Forelimb muscle (tissue), 1 donor: ENCODE data around the gene SOST. TPM values are rescaled to one million over a fixed set of nuclear protein-coding genes. Genes with fewer than 3 reads are reported as not detected.

Experiments
- DNase-seq: peaks from one replicate; pipeline ENCODE4 v3.0.0-alpha.2; 2013; ENCODE audit warnings: low read depth
- polyA plus RNA-seq: library from polyadenylated mRNA; unstranded; fragments of 120-200 nt; gene quantifications from one replicate; pipeline ENCODE4 v1.2.1, GENCODE V29; 2013; ENCODE audit not compliant: insufficient read length

The SOST gene
- polyA plus RNA-seq, 1 donor: not detected

DNA sequence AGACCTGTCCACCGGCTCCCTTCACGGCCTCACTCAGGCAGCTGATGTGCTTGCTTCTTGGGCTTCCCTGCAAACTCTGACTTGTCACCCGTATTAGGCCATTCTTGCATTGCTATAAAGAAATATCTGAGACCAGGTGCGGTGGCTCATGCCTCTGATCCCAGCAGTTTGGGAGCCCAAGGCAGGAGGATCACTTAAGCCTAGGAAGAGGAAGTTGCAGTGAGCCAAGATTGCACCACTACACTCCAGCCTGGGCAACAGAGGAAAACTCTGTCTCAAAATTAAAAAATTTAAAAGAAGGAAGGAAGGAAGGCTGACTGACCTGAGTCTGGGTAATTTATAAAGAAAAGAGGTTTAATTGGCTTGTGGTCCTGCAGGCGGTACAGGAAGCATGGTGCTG is 17.0 kb downstream of the SOST start:
- no peak for DNase-seq

DNA sequence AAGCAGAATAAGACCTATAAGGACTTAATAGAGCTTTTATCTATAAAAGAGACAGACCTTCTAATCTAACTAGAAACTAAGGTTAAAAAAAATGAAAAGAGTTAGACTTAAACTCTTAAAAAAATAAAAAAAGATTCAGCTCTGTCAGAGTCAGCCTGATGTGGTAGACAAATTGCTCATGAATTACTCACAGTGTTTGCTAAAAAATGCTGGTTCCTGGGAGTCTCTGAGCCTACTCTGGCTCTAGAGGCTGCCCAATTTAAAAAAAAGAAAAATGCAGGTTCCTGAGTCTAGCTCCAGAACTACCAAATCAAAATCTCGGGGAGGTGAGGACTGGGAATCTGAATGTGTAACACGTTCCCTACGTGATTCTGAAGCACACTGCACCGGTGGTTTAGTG is 18.1 kb downstream of the SOST start:
- DNase-seq: no peak

DNA sequence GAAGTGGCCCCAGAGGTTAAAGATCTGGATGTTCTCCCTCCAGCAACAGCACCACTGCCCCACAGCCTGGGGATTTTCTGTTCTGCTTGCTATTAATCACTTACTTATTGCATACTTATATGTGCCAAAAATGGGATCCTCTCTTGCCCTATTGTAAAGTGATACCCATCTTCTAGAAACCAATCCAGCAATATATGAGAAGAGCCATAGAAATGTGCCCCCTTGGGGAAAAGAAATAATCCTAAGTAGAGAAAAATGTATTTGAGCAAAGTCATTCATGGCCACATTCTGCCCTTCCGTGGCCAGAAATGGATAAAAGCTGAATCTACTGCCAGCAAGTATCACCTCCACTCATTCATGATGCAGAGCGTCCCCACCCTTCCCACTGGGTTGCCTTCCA is 20.9 kb downstream of the SOST start:
- no peak for DNase-seq

DNA sequence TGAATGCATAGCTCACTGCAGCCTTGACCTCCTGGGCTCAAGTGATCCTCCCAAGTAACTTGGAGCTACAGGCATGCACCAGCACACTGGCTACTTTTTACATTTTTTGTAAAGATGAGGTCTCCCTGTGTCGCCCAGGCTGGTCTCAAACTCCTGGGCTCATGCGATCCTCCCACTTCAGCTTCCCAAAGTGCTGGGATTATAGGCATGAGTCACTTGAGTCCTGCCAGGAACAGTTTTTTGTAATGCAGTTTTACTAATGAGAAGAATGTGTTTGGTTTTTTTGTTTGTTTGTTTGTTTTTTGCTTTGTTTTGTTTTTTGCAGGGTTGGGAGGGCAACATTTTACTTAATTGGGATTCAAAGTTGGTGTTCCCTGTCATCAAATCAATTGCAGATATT is 22.2 kb downstream of the SOST start:
- DNase-seq: no peak

DNA sequence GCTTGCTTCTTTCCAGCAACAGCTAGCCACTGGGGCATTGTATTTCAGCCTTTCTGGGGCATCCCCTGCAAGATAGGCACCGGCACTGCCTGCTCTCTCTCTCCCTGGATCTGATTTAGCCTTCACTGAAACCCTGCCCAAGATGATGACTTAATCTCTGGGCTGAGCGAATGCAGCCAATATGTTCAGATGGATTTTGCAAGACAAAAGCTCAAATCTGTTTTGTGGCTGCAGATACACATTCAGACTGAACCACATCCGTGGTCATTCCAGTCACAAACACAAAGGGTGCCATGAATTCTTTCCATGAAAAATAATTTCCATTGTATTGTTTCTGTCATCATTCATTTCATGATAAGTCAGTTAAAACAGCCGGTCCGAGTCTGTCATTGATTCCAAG is 24.2 kb downstream of the SOST start:
- no peak for DNase-seq

DNA sequence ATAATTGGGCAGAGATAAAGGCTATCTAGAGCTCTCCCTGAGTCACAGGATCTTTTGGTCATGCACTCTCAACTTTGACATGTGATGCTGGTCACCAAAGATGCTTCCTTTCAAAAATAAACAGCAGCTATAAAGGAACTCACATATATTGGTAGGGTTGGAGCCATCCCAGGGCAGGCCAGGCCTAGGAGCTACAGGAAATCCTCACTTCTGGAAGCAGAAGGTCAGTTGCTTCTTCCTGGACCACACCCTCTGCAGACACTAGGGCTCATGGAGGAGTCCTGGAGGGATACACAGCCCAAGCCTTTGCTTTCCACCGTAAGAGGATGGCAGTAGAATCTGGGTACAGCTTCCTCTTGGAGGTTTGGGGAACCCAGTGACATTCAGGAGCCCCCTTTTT is 24.6 kb downstream of the SOST start:
- no peak for DNase-seq

DNA sequence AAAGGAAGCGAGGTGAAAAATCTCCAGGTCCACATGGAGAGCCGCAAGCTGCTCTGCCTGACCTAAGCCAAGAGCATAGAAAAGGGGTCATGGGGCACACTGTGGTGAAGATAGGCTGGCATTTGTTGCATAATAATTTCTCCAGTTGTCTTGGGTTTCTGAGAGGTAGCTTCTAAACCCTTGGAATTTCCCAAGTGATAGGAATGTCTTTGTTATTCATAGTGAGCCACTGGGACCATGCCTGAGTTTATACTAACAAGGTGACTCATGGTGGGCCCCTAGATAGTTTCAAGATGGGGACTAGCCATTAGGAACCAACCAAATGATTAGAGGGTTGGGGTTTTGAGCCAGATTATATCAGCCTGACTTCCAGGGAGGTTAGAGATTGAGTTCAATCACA is 25.6 kb downstream of the SOST start:
- no peak for DNase-seq

DNA sequence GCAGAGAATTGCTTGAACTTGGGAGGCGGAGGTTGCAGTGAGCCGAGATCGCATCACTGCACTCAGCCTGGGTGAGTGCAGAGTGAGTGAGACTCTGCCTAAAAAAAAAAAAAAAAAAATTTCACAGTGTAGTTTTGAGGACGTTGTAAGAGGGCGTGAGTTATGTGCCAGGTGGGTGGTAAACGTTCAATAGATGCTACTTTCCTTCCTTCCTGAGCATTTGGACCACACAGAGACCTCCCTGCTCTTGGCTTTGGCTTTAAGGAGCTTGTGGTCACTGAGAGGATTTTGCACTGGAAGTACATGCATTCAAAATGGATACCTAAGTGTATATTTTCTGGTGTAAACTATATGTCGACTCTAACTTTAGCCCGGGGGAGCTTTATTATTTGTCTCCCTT is 30.5 kb downstream of the SOST start:
- DNase-seq: no peak

DNA sequence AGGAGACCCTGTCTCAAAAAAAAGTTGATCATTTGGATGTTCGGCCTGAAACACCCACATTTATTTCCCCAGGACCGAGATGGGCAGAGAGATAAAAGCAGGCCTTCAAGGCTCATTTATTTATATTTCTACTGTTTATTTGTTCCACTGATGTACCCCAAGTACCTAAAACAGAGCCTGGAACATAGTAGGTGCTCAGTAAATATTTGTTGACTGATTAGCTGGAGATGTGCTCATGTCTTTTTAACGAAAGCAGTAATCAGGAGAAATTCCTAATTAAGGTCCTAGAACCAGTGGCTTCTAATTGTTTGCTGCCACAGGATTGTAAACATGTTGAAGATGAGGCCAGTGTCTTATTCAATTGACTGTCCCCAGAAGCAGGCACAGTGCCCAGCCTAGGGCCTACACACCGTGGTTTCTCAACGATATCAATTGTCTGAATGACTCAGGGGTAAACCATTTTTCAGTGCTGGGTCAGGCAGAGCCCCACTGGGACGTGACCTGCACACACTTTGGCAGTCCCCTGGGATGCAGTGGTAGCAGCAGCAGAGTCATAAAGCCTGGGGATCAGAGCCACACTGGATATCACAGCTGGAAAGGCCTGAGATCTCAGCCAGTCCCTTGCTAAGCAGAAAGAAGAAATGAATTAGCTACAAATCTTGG is 34.8 kb downstream of the SOST start:
- no peak for DNase-seq

DNA sequence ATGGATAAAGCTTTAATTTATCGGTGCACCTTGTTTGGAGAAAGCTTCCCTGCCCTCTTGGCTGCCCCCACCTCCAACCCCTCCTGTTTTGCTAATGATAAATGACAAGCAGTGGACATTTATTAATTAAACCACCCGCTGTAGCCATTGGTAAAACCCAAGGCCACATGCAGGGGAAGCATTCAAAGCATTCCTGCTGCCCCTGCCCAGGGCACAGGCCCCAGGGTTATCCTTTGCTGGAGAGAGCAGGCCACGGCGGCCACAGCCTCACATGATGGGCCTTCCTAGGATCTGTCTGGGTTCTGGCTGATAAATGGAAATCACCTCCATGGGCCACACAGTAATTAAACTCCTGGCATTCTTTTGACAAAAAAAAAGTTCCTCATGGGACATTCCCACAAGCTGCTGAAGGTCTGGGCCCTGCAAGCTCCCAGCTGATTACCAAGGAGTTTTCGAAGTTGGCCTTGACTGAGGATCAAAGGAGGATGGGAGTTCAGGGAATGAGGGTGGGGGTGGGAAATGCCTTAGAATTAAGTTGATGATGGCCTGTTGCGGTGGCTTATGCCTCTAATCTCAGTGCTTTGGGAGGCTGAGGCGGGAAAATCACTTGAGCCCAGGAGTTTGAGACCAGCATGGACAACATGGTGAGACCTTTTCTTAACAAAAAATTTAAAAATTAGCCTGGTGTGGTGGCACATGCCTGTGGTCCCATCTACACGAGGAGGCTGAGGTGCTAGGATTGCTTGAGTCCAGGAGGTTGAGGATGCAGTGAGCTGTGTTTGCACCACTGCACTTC is 35.5 kb downstream of the SOST start:
- DNase-seq: no peak

DNA sequence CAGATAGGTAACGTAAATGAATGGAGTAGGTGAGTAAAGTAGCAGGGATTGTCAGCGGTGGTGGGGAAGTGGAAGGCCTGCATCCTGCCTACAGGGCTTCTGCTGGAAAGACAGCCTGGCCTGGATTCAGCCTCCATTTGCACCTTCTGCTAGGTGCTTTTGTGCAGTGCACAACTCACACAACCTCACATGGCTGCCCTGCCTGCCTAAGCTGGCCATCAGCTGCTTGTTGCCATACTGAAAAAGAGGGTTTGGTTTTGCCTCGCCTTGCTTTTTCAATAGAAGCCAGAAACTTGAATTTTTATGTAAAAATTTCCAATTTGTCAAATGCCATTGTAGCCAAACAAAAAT is 36.3 kb downstream of the SOST start:
- DNase-seq: no peak

DNA sequence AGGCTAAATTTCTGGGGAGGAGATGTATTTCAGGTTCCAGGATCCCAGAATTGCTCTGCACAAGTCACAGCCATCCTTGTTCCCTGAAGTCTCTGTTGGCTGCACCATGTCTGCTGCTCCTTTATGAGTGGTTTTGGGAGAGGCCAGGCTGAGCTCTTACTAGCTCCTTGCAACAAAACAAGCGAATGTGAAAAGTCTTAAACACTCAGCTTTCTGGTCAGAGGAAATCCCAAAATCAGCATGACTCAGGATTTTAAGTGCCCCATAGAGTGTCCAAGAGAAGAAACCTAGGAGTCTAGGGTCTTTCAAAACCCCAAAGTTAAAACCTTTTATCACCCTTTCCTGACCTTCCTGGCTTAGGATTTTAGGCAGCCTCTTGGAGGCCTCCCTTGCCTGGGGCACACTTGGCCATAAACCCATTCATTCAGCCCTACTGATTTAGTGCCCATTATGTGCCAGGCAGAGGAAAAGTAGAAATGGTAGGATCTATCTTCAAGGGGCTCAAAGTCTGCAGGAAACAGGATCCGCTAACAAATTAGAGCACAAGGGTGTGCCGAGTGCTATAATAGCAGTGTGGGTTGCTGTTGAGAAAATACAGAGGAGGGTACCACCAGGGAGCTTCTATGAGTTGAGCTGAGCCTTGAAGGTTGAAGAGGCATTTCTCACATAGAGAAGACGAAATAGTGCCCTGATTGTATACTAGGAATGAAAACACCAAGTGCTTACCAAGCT is 36.9 kb downstream of the SOST start:
- DNase-seq: no peak

DNA sequence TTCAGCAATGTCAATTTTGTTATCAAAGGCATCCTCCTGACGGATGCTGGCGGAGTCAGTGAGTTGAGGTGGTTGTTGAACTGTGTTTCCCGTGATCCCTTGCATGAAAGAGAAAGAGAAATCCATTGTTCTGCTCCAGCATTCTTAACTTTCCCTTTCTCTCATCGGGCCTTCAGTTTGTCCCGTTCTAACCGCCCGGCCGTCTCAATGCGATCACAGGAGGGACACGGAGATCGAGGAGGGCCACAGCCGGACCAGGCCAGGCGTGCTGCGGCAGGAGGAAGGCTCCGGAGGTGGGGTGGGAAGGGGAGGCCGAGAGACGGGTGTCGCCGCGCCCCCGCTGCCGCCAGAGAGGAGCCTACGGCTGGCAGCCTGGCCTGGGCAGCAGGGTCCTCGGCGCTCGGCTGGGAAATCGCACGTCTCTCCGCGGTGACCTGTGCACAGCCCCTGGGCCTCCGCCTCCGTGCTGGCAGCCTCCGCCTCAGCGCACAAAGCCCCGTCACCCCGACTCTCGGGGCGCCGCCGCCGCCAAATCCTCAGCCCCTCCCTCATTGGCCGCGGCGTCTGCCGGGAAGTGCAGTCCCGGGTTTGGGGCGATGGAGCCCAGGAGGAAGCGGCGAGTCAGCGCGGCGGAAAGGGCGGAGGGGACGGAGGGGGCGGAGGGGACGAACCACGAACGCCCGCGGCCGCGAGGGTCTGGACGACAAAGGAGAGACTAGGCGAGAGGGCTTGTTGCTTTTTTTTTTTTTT is 38.1 kb downstream of the SOST start:
- peak; percentile 29 for DNase-seq

DNA sequence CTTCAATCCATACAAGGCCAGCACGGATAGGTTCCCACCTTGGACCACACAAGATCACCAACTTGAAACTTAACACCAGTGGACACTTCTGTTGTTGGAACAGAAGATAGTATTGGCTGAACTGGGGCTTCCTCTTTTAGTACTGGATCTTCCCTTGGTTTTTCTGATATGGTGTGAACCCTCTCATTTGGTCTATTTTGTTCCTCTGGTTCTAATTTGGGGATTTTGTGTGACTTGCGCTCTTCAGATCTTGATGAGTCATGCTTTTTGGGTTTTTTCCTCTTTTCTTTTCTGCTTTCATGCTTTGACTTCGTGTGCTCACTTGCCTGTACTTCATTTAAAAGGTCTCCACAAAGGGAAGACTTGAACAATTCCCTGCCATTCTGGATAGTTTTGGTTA is 39.0 kb downstream of the SOST start:
- DNase-seq: no peak

DNA sequence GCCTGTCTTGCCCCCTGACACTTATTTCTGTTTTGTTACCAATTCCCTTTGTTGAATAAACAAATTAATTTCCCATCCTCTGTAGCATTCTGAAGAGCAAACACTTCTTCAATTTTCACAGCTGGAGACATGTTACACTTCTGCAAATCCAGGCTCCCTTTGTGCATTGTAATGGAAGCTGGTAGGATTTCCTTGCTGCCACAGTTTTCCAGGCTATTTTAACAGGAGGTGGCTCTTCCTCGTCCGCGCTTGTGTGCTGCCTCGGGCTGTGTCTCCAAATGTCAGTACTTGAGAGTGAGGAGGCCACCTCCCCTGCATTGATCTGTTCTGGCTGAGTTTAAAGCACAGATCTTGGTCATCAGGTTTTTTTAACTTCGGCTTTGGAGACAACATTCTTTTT is 40.0 kb downstream of the SOST start:
- no peak for DNase-seq

DNA sequence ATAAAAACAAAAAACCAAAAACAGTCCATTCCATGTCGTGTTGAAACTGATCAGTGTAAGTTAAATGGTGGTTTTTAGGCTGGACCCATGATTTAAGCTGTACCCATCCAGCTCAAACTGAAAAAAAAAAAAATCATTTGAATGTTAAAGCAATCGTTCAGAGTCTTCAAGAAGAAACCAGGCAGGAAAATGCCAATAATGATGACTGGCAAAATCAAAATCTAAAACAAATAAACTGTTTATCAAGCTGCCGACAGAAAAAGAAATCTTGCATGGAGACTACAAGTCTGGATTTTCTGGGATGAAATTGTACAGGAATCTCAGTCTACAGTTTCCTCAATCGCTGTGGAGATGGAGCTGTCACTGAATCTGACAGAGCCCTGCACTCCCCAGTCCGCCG is 40.7 kb downstream of the SOST start:
- DNase-seq: no peak

DNA sequence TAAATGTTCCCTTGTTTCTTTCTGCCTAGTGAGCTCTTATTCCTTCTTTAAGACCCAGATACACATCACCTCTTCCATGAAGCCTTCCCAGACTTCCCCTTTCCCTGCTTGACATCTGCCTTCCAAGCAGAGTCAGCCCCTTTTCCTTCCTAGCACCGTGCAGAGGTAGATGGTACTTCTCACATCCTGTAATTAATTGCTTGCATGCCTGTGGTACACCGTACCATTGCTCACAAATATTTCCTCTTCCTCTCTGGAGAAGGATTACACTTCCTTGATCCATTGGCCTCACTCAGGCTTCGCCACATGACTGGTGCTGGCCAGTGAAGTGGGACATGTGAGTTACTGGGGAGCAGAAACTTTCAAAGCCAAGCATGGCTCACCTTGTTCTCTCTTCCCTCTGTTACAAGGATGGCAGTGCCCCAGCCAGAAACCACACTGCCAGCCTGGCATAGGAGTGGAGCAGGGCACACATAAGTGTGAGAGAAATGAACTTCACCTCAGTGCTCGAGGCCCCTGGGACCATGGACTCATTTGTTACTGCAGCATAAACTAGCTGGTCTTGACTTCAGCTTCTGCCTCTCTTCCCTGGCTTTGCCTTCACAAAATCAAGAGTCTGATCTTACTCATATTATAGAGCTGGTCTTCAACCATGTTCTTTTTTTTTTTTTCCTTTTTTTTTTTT is 44.0 kb downstream of the SOST start:
- no peak for DNase-seq

DNA sequence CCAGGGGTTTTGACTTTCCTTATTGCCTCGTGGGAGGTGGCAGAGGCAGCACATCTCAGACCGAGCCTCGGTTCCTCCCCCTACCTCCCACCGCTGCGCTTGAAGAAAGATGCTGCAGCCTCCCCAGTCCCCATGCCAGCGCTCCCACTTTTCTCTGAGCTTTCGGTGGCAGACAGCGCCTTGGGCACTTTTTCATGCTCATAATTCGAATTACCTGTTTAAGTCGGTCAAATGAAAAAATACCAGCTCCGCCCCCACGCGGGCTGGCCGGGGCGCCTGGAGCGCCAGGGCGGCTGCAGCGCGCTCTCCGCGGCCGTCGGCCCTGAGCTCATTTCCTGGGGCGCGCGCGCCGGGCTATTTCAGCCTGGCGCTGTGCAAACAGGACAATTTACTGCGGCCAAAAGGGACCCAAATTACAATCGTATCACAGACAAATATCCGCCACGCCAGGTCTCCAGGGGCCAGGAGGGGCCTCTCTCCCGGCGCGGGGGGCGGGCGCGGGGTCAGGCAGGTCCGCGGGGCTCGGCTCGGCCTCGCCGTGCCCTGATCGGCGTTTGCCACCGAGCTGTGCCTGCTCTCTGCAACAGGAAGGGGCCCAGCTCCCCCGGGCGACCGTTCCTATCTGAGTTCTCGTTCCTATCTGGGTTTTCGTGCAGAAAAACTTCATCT is 45.0 kb downstream of the SOST start:
- no peak for DNase-seq

DNA sequence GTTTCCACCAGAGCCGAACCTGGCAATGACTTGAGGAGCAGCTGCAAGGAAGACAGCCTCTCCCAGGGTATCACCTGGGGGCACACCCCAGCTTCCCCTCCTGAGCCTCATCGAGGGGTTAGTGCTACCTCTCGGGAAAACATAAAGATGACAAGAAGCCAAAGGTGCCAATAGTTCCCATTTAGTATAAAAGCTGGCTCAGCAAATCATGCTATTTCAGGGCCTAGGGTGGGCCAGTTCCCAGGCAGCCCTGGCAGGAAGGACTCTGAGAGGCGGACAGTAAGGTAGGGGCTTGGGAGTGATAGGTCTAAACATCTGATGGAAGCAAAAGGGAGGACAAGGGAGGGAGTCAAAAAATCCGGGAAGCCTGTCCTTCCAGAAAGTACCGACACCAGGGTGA is 46.2 kb downstream of the SOST start:
- no peak for DNase-seq

DNA sequence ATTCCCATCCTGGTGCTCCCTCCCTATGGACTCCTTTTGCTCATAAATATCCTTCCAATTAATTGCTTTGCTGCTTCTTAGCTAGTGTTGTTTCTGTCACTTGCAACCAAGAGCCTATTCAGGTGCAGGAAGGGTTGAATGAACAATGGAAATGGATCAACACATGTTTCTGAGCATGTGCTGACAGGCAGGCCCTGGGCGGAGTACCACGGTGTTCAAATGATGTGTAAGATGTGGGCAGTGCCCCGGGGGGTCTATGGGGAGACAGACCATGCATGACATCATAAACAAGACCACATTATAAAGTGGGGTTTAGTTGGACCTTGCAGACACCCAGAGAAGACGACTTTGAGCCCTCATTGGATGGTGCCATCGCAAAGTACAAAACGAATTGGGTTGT is 48.5 kb downstream of the SOST start:
- DNase-seq: no peak

DNA sequence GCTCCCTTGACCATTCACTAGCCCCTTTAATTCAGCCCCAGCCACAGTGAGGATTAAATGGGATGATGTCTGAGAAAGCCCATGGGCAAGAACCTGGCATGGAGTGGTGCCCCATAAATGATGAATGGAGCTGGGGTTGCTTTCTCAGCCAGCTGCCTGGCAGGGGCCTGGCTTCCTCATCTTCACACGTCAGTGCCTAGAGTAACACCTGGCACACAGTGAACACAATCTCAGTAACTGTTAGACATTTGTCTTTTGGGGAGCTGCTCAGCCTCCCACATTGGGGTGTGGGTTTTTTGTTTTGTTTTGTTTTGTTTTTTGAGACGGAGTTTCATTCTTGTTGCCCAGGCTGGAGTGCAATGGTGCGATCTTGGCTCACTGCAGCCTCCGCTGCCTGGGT is 49.4 kb downstream of the SOST start:
- DNase-seq: no peak
